HepG2 (cell line): Measurements from ENCODE around the gene IFI35. TPM values are rescaled to one million over a fixed set of nuclear protein-coding genes. Genes with fewer than 3 reads are reported as not detected.
A peak's percentile ranks its signal among the peaks of the same experiment; 100 is the strongest.

Source experiments
- CREB1 ChIP-seq, 2 experiments: fragments of 450-650 bp in 1 of 2; IDR thresholded peaks; 2 replicates each; pipeline ENCODE4 v1.6.1; 2016 to 2017; ENCODE audit warnings: control low read depth in 1 of 2, mild to moderate bottlenecking in 1 of 2, missing compliant biosample characterization in 1 of 2, missing genetic modification characterization in 1 of 2
- DDIT3 ChIP-seq: sonication (generic); formaldehyde crosslinking; IDR thresholded peaks from 2 replicates; pipeline ENCODE4 v1.4.0; 2020; ENCODE audit warnings: mild to moderate bottlenecking, missing genetic modification reagents
- DNMT1 ChIP-seq: sonication (generic); formaldehyde crosslinking; IDR thresholded peaks from 2 replicates; pipeline ENCODE4 v1.5.1; 2020; ENCODE audit warnings: mild to moderate bottlenecking, missing genetic modification reagents
- ESRRA ChIP-seq: sonication (generic); formaldehyde crosslinking; IDR thresholded peaks from 2 replicates; pipeline ENCODE4 v1.5.1; 2020; ENCODE audit warnings: mild to moderate bottlenecking, low read depth, missing genetic modification reagents
- FOXA1 ChIP-seq, 2 experiments: fragments of 450-650 bp in 1 of 2; sonication (generic) in 1 of 2; formaldehyde crosslinking in 1 of 2; IDR thresholded peaks; 2 replicates each; pipeline versions ENCODE4 v1.4.0 to v1.6.1; 2016 to 2020; ENCODE audit warnings: missing genetic modification reagents in 1 of 2
- HNRNPK ChIP-seq: fragments of 200-400 bp; formaldehyde crosslinking; IDR thresholded peaks from 2 replicates; pipeline ENCODE4 v1.6.1; 2018; ENCODE audit warnings: low read length, low read depth, moderate library complexity, mild to moderate bottlenecking; ENCODE audit not compliant: poor library complexity, severe bottlenecking
- PRDM15 ChIP-seq: sonication (generic); formaldehyde crosslinking; IDR thresholded peaks from 2 replicates; pipeline ENCODE4 v1.4.0; 2020; ENCODE audit warnings: missing genetic modification reagents
- RAD51 ChIP-seq: fragments of 450-650 bp; IDR thresholded peaks from 2 replicates; pipeline ENCODE4 v1.6.1; 2016; ENCODE audit warnings: borderline replicate concordance
- SIN3B ChIP-seq: fragments of 150-350 bp; IDR thresholded peaks from 2 replicates; pipeline ENCODE4 v1.6.1; 2014; ENCODE audit warnings: low read length
- SNAPC4 ChIP-seq: sonication (generic); formaldehyde crosslinking; IDR thresholded peaks from 2 replicates; pipeline ENCODE4 v1.4.0; 2020; ENCODE audit warnings: mild to moderate bottlenecking, missing genetic modification reagents
- SRSF9 ChIP-seq: fragments of 200-400 bp; formaldehyde crosslinking; IDR thresholded peaks from 2 replicates; pipeline ENCODE4 v1.6.1; 2018; ENCODE audit warnings: borderline replicate concordance, mild to moderate bottlenecking, low read depth, low read length; ENCODE audit not compliant: insufficient read depth, poor library complexity, severe bottlenecking
- STAG1 ChIP-seq: sonication (generic); formaldehyde crosslinking; IDR thresholded peaks from 2 replicates; pipeline ENCODE4 v1.4.0; 2020; ENCODE audit warnings: missing genetic modification reagents
- ZBTB33 ChIP-seq: sonication (generic); formaldehyde crosslinking; IDR thresholded peaks from 2 replicates; pipeline ENCODE4 v1.4.0; 2020; ENCODE audit warnings: missing genetic modification reagents
- ZKSCAN1 ChIP-seq: fragments of 150-350 bp; IDR thresholded peaks from 2 replicates; pipeline ENCODE4 v1.6.1; 2014; ENCODE audit warnings: low read length
- ZNF317 ChIP-seq: sonication (generic); formaldehyde crosslinking; IDR thresholded peaks from 2 replicates; pipeline ENCODE4 v1.5.0; 2020; ENCODE audit warnings: mild to moderate bottlenecking, missing genetic modification reagents
- ZNF556 ChIP-seq: sonication (generic); formaldehyde crosslinking; IDR thresholded peaks from 2 replicates; pipeline ENCODE4 v1.4.0; 2020; ENCODE audit warnings: mild to moderate bottlenecking, missing genetic modification reagents, borderline replicate concordance
- ZSCAN21 ChIP-seq: sonication (generic); formaldehyde crosslinking; IDR thresholded peaks from 2 replicates; pipeline ENCODE4 v1.8.0; 2022; ENCODE audit warnings: mild to moderate bottlenecking, missing genetic modification reagents, moderate library complexity, borderline replicate concordance
- polyA plus RNA-seq, 8 experiments: library from polyadenylated mRNA; depleted of rRNA in 3 of 8; stranded (reverse) in 7 of 8; unstranded in 1 of 8; fragments of >200 nt; fragmentation: Illumina TruSeq in 4 of 8; extraction: Trizol in 4 of 8; gene quantifications; 2 replicates each; pipeline versions ENCODE4 v1.2.1 to v1.2.3, GENCODE V29; 2011 to 2016; ENCODE audit warnings: low read depth in 4 of 8, missing spikeins in 1 of 8, mixed read lengths in 1 of 8; ENCODE audit not compliant: insufficient read depth in 1 of 8
- total RNA-seq, 5 experiments: library from RNA; depleted of rRNA; stranded (reverse); fragments of >200 nt; fragmentation: Illumina TruSeq; extraction: Trizol; gene quantifications; 2 replicates each; pipeline ENCODE4 v1.2.3, GENCODE V29; 2016; ENCODE audit warnings: low read depth in 1 of 5

IFI35 gene
- total and polyA plus RNA-seq, 2 of the 13 experiments (the other 11 are each of a cell fraction or from before 2014, with no cell fraction given) = 28.9 to 38.1 TPM

- TF ChIP-seq SNAPC4 (CRISPR knock-in tag) (no peak), ZNF317 (CRISPR knock-in tag) (no peak), SRSF9 (no peak), PRDM15 (CRISPR knock-in tag) (no peak), STAG1 (CRISPR knock-in tag) (no peak), ZSCAN21 (CRISPR knock-in tag) (no peak), CREB1 (IDR thresholded peaks at IDR 0.05) (no peak), CREB1 (CRISPR knock-in tag; IDR thresholded peaks at IDR 0.05) (0 out of 2 replicates have a peak, but pooled peaks have one; percentile 32), FOXA1 (IDR thresholded peaks at IDR 0.05) (no peak), FOXA1 (CRISPR knock-in tag; IDR thresholded peaks at IDR 0.05) (no peak), DNMT1 (no peak), ZNF556 (CRISPR knock-in tag) (no peak), RAD51 (no peak), ZKSCAN1 (no peak), SIN3B (no peak), ZBTB33 (CRISPR knock-in tag) (peak; percentile 89), ESRRA (CRISPR knock-in tag) (no peak), DDIT3 (CRISPR knock-in tag) (no peak), HNRNPK (no peak)
Observed at GRCh38 chr17:42969001-42969581, 37.5 kb upstream of the IFI35 start (continued).
